HG03378 (cell line): ENCODE results near the gene TLR9.

Experiments used
- ATAC-seq: cut with Tn5 transposase; IDR thresholded peaks from one replicate; pipeline ENCODE4 v1.9.1; 2021; ENCODE audit warnings: mild to moderate bottlenecking, moderate library complexity; ENCODE audit not compliant: unreplicated experiment

Gene TLR9

DNA sequence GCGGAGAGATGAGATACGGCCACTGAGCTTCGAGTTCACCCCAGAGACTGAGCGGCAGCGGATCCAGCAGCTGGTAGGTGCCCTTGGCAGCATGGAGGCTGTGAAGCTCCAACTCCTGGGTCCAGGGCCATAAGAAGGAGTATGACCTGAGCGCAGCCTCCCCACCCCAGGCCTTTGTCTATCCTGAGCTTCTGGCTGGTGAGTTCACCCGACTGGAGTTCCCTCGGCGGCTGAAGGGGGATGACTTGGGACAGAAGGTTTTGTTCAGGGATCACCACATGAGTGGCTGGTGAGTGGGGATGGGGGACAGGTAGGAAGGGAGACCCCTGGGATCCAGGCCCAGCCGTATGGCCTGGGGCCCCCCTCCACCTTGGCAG is 22.7 kb upstream of the TLR9 start:
- no peak for ATAC-seq

DNA sequence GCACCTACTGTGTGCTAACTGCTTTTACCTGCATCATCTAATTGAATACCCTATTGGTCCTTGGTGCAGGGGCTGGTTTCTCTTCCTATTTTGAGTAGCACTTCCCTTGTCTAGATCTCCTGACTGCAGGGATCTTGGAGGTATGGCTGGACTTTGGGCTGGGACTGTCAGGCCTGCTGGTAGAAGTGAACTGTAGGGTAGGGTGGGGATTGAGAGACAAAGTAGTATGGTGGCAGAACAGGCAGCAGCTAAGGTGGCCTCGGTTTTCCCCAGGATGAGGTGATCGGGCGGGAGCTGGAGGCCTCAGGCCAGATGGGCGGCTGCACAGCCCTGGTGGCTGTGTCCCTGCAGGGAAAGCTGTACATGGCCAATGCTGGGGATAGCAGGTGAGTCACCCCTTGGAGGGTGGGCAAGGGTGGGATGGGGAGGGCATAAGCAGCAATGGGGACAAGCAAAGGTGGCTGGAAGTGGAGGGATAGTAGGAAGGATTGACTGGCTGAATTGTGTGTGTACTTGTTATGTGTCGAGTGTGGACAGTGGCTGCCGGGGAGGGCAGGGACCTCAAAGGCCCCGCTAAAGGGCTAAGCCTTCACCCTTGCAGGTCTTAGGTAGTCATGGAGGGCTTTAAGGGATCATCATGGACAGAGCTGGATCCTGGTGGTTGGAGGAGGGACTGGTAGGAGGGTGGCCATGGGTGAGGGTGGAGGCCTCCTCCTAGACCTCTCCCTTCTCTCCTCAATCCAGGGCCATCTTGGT is 22.1 kb upstream of the TLR9 start:
- no peak for ATAC-seq

DNA sequence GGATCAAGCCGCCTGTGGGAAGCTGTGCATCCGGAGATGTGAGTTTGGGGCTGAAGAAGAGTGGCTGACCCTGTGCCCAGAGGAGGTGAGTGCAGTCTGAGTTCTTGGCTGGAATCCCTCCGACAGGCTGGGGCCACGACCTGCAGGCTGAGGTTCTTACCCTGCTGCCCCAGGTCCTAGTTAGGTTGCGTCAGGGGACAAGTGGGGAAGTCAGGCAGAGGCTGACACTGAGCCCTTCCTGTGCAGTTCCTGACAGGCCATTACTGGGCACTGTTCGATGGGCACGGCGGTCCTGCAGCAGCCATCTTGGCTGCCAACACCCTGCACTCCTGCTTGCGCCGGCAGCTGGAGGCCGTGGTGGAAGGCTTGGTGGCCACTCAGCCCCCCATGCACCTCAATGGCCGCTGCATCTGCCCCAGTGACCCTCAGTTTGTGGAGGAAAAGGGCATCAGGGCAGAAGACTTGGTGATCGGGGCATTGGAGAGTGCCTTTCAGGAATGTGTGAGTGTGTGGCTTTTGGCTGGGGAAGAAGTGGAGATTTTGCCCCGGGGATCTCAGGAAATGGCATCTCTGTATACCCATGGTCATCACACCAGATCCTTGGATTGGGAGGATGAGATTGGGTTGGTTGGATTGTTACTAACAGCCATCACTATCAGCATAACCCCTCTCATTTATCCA is 21.4 kb upstream of the TLR9 start:
- no peak for ATAC-seq

DNA sequence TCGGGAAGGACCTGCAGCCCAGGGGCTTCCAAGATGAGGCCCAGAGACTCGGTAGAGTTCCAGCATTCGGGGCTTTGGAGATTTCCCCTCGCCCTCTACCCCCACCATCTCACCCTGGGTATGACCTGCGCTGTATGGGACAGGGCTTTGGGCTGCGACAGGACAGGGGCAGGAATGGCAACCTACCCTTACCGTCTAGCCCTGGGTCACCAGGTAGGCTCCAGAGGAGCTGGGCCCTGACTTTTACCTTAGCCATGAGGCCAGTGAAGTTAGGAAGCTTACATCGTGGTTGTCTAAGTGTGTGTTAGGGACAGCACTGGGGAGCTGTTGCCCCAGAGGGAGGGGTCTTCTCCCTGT is 20.8 kb upstream of the TLR9 start:
- no peak for ATAC-seq

DNA sequence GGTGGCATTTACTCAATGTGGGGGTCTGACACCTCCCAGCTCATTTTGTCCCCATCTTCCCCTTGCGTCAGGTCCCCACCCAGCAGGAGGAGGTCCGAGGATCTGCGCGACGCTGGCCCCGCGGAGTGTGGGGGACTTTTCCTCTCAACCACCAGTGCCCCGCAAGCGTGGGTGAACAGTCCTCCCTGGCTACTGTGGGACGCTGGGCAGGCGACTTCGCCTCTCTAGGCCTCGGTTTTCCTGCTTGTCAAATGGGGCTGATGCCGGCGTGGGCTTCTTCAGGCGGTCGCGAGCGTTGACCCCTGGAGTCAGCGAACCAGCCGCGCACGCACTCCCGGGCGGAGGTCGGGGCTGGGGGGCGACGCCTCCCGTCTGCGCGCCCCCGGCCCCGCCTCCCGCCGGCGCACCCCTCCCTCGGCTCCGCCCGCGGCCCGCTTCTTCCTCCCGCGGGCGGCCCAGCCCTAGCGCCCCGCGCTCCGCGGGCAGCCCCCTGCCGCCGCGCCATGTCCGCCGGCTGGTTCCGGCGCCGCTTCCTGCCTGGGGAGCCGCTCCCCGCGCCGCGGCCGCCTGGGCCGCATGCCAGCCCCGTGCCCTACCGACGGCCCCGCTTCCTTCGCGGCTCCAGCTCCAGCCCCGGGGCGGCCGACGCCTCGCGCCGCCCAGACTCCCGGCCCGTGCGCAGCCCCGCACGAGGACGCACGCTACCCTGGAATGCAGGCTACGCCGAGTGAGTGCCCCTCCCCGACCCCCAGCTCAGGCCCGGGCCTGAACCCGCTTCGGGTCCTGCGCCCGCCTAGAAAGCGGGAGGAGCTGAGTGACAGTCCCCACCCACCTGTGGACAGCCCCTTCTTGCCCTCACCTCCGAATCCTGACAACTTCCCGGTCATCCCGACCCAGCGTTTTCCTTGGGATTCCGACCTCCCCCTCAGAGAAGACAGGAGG is 20.1 kb upstream of the TLR9 start, which contains the start of gene PPM1M:
Gene PPM1M (plus strand): TSS at position 438 of the 942 bp plus-strand sequence. CDS start 66 bp downstream, at position 504.
- no peak for ATAC-seq

DNA sequence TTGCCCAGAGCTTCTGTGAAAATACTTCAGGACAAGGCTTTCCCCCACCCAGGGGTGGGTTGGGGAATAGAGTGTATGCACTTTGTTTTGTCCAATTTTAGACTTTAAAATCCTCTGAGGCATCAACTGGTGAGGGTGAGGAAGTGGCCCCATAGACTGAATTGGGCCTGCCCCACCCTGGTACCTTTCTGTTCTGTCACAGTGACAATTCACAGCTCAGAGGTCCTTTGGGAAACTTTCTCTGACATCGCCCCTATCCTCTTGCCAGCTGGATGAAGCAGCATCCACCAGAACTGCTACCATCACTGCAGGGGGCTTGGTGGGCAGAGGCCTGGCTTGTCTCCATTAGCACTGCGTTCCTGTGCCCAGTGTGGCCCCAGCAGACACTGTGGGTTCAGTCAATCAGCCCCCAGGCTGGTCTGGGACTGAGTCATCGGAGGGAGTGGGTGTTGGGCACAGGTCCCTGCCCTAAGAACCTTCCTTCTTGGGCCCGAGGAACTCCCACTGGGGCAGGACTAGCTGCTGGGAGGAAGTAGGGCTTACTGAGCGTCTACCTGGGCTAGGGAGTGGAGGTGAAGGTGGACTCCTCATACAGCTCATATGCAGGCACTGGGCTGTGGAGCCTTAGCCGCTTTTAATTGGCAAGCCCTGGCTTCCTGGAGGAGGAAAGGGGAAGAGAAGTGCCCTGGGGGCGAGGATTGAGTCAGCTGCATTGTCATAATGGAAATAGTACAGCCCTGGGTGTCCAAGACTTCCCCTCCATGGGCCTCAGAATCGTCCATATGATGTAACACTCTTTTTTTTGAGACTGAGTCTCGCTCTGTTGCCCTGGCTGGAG is 18.6 kb upstream of the TLR9 start:
- ATAC-seq = peak; percentile 48

DNA sequence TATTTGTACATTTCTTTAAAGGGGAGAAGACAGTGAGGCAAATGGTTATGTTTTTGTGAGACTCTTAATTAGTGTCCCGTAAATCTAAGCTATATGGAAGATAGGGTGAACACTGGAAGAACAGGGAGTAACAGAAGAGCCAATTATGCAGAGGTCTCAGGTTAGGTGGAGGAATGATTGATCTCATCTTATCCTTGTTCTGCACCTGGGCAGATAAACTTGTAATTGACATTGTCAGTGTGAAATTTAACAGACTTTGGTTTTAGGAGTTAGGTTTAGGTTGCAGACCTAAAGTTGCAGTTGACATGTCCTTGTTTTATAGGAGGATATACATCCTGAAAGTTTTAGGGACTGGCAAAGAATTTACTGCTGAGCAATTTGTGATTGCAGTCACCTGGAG is 16.6 kb upstream of the TLR9 start:
- no peak for ATAC-seq

DNA sequence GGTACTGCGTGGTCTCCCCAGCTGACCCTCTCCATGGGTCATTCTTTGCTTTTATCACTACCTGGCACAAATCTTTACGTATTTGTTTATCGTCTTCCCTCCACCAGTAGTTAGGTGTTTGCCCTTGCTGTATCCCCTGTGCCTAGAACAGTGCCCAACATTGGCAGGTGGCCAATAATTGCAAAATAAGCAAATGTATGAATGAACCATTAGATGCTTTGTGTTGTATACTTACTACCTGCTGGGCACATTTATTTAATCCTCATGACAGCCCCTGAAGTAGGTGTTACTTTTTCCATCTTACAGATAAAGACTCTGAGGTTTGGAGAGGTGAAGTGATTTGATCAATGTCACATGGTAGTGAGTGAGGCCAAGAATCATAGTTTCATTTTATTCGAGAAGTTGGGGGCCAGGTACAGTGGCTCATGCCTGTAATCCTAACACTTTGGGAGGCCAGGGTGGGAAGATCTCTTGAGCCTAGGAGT is 15.5 kb upstream of the TLR9 start:
- ATAC-seq = no peak

DNA sequence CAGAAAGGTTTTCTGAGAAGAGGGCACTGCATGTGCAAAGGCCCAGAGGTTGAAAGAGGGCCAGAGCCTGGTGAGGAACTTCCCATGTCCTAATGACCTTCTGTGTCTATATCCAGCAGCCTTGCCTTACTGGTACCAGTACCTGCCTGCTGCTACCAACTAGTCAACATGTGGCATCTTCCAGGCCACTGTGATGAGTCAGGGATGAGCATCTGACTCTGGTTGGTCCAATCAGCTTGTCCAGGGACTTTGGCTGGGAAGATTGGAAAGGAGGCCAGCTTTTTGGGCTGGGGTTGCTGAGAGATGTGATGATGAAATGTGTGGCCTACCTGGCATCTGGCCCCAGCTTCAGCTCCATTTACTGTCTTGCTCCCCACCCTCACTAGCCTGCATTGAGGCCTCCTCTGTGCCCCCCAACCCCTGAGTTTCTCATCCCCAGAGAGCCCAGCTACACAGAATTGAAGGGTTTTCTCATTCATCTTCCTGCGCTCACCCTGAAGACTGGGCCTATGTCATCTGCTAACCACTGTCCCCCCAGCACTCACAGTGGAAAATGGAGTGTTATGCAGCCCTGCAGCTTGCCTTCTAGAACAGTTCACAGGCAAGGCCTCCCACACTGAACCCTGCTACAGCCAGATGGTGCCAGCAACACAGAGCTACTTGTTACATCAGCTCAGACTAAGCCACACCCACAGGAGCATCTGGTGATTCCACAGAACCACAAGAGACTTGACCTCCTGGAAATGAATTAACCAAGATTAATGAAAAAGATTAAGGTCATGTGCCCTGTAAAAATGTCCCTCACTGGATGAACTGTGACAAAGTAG is 14.8 kb upstream of the TLR9 start:
- no peak for ATAC-seq

DNA sequence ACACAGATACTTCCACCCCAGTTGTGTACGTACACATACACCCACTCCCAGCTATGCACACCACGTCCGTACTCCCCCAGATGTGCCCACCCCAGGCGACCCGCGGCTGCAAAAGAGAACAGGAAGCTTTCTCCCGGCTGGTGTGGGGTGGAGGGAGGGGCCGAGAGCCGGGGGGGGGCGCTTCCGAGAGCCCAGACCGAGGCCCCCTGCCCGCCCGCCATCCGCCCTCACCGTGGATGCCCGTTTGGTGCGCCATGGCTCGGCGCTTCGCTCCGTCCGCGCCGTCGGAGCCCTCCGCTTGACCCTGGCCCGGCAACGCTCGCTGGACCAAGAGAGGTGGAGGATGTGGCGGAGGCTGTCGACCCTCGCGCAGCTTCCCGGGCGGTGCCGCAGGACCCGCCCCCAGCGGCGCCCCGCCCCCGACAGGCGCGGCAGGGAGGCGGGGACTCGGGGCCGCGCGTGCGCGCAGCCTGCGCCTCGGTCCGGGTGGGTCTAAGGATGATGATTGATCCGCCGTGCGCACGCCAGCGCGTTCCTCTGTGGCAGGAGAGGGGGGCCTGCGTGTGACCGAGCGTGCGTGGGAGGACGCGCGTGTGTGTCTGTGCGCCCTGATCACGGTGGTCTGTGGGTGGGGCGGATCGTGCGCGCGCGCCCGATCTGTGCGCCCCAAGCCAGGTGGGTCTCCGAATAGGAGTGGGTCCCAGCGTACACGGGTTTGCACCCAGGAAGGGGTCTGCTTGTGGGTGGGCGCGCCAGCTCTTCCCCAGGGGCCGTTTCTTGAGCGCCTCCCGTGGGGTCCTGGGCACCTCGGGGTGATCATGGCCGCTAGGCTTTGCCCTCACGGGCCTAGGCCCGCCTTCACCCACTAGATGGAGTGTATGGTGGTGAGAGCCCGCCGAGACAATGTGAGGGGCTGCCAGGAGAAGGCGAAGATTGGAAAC is 13.6 kb upstream of the TLR9 start, which contains the start of gene TWF2:
Gene TWF2 (minus strand): TSS at position 398 of the 941 bp plus-strand sequence. CDS start 142 bp downstream, at position 256.
- peak; percentile 43 for ATAC-seq

DNA sequence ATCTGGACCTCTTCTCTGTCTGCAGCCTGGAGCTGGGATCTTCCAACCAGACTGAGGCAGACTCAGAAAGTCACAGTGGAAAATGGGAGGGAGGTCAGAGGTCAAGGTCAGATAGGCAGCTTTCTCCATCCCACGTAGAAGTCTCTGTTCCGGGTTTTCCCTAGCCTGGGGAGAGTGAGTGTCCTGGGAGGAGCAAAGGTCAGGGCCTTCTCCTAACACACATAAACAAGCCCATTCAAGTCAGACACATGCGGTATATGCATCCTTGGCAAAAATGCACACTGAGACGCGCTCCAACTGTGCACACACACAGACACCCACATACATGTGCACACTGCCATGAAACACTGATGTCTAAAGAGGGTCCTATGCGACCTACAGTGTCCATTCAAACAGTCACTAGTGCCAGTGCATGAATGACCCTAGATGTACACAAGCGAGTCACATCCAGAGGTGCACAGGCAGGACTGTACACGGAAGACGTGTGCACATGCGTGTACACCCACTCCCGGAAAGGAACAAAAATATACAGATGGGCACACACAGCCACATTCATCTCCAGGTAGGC is 12.8 kb upstream of the TLR9 start:
- ATAC-seq = peak; percentile 4

DNA sequence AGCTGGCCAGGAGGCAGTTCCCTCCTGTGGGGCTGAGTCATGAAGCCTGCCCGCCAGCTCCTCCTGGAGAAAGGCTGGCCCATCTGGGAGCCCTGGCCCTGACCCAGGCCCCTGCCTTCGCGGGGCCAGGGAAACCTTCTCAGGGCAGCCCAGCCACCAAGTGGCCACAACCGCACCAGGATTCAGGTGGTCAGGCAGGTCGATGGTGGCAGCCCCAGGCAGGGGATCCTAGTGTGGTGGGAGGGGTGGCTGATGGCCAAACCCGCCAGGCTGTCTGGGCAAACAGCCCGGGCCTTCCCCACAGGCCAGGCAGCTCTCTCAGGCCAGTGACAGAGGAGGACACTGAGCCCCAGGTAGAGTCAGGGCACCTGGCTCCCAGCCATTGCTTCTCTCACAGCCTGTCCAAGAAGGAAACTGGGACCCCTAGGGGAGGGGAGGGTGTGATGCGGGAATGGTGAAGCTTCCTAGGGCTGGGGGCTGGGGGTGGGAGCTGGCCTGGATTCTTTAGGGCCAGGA is 12.3 kb upstream of the TLR9 start:
- ATAC-seq = no peak

DNA sequence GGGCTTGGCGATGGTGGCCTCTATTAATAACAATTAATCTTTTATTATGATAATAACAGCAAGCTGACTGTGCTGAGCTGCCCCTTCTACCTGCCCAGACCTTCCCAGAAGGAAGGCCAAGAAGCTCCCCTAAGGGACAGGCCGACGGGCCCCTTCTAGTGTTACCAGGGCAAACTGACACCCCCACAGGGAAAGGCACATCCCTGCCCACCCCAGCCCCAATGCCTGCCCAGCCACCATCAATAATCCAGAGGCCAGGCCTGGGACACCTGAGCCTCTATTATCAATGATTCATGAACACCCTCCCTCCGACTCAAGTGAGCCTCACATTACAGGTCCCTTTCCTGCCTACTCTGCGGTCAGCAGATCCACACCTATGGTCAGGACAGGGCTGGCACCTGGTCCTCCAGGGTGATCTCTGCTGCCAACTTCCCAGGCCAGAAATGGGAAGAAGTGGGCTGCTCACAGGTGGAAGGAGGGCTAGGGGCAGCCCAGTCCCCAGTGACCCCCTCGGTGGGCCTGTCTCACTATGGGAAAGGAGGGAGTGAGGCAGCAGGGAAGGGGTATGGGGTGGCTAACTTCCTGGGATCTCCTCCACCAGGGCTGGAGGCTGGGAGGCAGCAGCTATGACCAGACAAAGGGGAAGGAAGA is 11.7 kb upstream of the TLR9 start:
- ATAC-seq = no peak

DNA sequence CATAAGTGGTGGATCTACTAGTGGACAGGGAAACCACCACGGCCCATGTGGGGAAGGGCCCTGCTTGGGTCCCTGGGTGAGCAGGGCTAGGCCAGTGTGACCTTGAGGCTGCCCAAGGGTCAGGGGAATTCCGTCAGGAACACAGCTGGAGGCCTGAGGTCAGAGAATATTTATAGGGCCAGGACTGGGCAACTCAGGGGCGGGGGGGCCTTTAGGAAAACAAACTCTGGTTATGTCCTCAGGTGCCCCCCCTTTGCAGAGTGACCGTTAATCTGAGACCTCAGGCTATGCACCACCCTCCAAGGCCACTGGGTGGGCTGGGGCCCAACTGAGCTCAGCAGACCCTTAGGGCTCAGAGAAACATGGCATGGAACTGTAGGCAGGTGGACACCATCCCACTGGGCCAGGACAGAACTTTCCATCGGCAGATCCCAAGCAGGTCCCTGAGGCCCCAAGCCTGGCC is 11.0 kb upstream of the TLR9 start:
- ATAC-seq = no peak

DNA sequence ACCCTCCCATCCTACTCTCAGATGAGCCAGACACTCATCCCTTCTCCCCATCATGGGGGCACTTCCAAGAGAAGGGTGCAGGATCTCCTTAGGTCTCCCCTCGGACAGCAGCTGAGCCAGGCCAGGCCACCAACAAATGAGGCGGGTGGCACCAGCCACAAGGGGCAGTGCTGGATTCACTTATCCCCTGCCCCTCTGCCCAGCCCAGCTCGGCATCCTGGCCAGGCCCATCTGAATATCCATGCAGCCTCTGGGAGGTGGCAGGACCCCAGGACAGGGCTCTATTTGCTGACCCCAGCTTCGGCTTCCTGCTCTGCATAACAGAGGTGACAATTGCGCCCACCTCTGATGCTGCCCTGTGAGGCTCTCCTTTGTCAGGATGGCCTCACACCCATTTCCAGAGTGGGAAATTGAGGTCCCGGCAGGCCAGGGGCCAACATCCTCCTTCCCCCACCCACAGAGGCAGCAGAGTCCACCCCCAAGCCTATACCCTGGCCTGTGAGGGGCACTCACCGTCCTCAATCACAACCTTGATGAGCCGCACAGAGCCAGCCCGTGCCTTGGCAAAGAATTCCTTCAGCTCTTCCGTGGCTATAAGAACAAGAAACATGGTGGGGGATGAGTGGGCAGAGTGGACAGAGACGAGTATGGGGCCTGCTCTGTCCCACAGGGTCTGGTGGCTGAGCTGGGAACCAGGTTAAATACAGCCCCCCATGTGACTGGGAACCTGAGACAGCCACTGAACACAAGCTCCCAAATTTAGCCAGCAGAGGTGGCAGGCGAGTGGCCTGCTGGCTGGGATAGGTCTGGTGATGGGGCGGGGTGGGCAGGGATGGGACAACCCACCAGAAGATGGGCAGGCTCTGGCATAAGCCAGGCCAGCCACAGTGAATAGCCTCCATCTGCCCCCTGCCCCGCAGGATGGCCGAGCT is 9.3 kb upstream of the TLR9 start:
- no peak for ATAC-seq

DNA sequence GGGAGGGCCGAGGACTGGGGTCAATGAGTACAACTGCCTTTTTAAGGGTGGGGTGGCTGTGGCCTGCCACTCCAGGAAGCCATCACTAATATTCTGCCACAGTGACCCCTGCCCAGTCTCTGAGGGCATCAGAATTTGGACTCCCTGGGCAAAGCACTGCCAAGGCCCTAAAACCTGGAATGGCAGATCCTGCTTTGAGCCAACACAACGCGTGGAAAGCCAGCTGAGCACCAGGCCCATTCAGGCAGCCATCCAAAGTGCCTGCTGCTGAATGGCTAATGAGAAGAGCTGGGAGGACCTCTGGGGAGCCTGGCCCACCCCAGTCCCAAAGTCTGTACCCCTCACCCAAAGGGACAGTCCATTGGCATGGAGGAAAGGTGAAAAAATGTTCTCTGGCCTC is 8.5 kb upstream of the TLR9 start:
- no peak for ATAC-seq
